ENCODE results near the gene ACD.

Gene ACD

DNA sequence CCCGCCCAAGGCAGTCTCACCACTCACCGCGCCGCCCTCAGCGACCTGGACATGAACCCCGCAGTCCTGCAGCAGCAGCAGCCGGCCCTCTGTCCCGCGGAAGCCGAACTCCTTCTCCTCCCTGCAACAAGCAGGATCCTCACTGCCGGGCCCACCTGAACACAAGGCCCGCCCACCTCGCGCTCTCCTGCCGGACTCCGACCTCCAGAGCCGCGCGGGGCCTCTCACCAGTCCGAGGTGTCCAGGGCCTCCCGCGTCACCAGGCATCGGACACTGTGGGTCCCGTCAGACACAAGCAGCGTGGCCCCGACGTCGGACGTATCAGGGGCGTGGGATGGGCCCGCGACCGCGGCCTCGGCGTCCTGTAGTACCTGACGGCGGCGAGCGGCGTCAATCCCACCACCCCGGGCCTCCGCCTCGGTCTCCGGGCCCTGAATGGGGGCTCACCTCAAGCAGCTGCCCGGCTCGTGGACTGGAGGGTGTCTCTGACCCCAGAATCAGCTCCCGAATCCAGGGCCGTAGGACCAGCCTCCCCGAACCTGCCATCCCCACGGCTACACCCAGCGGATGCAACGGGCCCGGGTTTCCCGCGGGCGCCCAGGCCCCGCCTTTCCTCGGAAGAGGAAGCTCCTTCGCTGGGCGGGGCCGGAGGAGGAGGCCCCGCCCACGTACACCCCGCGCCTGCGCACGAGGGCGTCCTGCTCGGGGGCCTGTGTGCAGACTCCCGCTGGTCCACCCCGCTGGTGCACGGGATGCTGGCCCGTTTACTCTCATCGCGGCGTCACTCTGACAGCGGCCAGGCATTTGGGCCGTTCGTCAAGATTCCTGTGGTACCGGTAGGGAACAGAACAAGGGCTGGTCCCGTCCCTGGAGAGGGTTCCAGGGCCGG, at the start of gene ACD:
TSS of gene ACD (minus strand) at position 586 of the 889 bp plus-strand sequence. CDS start at position 546, 40 bp downstream.
- Histone ChIP-seq H3K4me3 (ENCODE audit: low read depth, low read length) (peak within 1 kb of the TSS; percentile 85), H3K27me3 (replicated peaks) (no peaks in the 10 kb centered on the region), H3K27ac (peak within 1 kb of the TSS; percentile 78), H3K36me3 (replicated peaks) (no peaks in the 10 kb centered on the region)
- DNase-seq = peak; percentile 68
- in situ Hi-C loops (cut with HindIII; ENCODE audit: low pct_ligation_motif_present, low sequenced_read_pairs) = no loop called here
- TF ChIP-seq, protein P1, sequence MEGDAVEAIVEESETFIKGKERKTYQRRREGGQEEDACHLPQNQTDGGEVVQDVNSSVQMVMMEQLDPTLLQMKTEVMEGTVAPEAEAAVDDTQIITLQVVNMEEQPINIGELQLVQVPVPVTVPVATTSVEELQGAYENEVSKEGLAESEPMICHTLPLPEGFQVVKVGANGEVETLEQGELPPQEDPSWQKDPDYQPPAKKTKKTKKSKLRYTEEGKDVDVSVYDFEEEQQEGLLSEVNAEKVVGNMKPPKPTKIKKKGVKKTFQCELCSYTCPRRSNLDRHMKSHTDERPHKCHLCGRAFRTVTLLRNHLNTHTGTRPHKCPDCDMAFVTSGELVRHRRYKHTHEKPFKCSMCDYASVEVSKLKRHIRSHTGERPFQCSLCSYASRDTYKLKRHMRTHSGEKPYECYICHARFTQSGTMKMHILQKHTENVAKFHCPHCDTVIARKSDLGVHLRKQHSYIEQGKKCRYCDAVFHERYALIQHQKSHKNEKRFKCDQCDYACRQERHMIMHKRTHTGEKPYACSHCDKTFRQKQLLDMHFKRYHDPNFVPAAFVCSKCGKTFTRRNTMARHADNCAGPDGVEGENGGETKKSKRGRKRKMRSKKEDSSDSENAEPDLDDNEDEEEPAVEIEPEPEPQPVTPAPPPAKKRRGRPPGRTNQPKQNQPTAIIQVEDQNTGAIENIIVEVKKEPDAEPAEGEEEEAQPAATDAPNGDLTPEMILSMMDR (IDR thresholded peaks at IDR 0.05; ENCODE audit: low read depth, low read length, missing control alignments) = no peak

GRCh38 chr16:67709050-67709449, 49.0 kb upstream of the ACD start:
- in situ Hi-C loops (cut with HindIII; ENCODE audit: low pct_ligation_motif_present, low sequenced_read_pairs) = loop anchor here (25.0 kb wide), 1 partner anchor 203 kb away; no protein-coding TSS in a partner anchor
- H3K36me3 ChIP-seq (replicated peaks) = no peaks in the 10 kb centered on the region
- H3K4me3 ChIP-seq (ENCODE audit: low read depth, low read length) = no peak overlapping the region
- TF ChIP-seq, protein P1 (IDR thresholded peaks at IDR 0.05; ENCODE audit: low read depth, low read length, missing control alignments) = no peak
- H3K27ac ChIP-seq = no peak overlapping the region
- no peaks in the 10 kb centered on the region for H3K27me3 ChIP-seq (replicated peaks)
- DNase-seq = no peak

DNA sequence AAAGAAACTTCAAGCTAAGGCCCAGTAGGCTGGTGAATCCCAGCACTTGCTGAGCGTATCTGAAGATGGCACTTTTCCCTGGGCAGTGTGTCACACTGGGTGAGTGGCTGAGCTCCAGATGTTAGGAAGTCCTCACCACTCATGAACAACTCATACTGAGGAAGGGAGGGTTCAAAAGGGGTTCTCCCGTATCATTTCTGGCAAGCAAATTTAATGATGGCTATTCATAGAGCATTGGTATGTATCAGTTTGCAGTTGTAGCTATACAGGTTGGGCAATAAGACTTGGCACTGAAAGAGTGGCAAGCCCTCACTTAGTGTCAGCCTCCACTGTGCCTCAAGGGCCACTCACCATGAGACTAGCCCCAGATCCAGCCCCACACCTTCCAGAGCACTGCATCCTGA, 48.3 kb upstream of the ACD start:
- Histone ChIP-seq H3K36me3 (replicated peaks) (no peaks in the 10 kb centered on the region), H3K27ac (no peak overlapping the region), H3K4me3 (ENCODE audit: low read depth, low read length) (no peak overlapping the region), H3K27me3 (replicated peaks) (no peaks in the 10 kb centered on the region)
- DNase-seq = no peak
- in situ Hi-C loops (cut with HindIII; ENCODE audit: low pct_ligation_motif_present, low sequenced_read_pairs) = loop anchor here (25.0 kb wide), 1 partner anchor 204 kb away; no protein-coding TSS in a partner anchor
- TF ChIP-seq, protein P1 (IDR thresholded peaks at IDR 0.05; ENCODE audit: low read depth, low read length, missing control alignments) = no peak

DNA sequence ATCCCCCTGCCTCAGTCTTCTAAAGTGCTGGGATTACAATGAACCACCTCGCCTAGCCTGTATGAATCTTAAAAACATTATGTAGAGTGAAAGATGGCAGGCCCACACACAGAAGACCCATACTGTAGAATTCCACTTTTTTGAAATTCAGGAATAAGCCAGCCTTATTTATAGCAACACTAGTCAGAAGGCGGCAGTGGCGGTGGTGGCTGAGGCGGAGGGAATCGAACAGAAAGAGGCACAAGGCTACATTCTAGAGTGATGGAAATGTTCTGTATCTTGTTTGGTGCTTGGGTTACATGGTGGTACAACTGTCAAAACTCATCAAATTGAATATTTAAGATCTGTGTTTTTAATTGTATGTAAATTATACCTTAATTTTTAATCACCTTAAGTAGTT, 47.7 kb upstream of the ACD start:
- in situ Hi-C loops (cut with HindIII; ENCODE audit: low pct_ligation_motif_present, low sequenced_read_pairs) = loop anchor here (25.0 kb wide), 1 partner anchor 205 kb away; no protein-coding TSS in a partner anchor
- no peaks in the 10 kb centered on the region for H3K27me3 ChIP-seq (replicated peaks)
- no peak for DNase-seq
- H3K36me3 ChIP-seq (replicated peaks) = no peaks in the 10 kb centered on the region
- no peak overlapping the region for H3K4me3 ChIP-seq (ENCODE audit: low read depth, low read length)
- H3K27ac ChIP-seq = no peak overlapping the region
- TF ChIP-seq, protein P1 (IDR thresholded peaks at IDR 0.05; ENCODE audit: low read depth, low read length, missing control alignments) = no peak

- in situ Hi-C loops (cut with HindIII; ENCODE audit: low pct_ligation_motif_present, low sequenced_read_pairs) = loop anchor here (25.0 kb wide), 1 partner anchor 205 kb away; no protein-coding TSS in a partner anchor
- H3K27me3 ChIP-seq (replicated peaks) = no peaks in the 10 kb centered on the region
- no peak overlapping the region for H3K27ac ChIP-seq
- TF ChIP-seq, protein P1 (IDR thresholded peaks at IDR 0.05; ENCODE audit: low read depth, low read length, missing control alignments) = no peak
- no peaks in the 10 kb centered on the region for H3K36me3 ChIP-seq (replicated peaks)
- H3K4me3 ChIP-seq (ENCODE audit: low read depth, low read length) = no peak overlapping the region
- no peak for DNase-seq
Observed at GRCh38 chr16:67707210-67707609, 47.1 kb upstream of the ACD start.
